GM18909 (cell line): Measurements from ENCODE around the gene TGFBR3L.
"Not testable (repeated sequence)": the region's sequence is repeated elsewhere in the genome, so short reads cannot be mapped to it uniquely, and the experiment has no call there.

Source experiments
- ATAC-seq: cut with Tn5 transposase; IDR thresholded peaks from one replicate; pipeline ENCODE4 v1.9.1; 2021; ENCODE audit warnings: mild to moderate bottlenecking; ENCODE audit not compliant: unreplicated experiment, poor library complexity

The TGFBR3L gene

GRCh38 chr19:7944177-7944761 is 29.6 kb downstream of the TGFBR3L start:
- peak; percentile 29 for ATAC-seq

- no peak for ATAC-seq
Measured at GRCh38 chr19:7947939-7948338, 33.3 kb downstream of the TGFBR3L start.

DNA sequence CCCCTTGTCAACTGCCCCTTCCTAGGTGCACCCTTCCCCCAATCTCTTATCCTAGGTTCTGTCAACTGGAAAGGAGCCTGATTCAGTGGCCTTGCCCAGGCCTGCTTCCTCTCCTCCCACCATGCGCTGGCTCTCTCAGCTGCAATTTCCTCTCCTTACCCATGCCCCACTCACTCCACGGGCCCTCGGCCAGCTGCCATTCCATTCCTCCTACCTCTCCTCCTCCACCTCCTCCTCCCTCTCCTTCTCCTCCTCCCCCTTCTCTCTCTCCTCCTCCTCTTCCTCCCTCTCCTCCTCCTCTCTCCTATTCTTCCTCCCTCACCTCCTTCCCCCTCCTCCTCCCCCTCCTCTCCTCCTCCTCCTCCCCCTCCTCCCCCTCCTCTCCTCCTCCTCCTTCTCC is 38.4 kb downstream of the TGFBR3L start:
- ATAC-seq, result no peak

GRCh38 chr19:7953576-7953975 is 38.9 kb downstream of the TGFBR3L start:
- ATAC-seq, result no peak

GRCh38 chr19:7955696-7956095 is 41.1 kb downstream of the TGFBR3L start:
- no peak for ATAC-seq

GRCh38 chr19:7959211-7959610 is 44.6 kb downstream of the TGFBR3L start:
- ATAC-seq, result no peak

DNA sequence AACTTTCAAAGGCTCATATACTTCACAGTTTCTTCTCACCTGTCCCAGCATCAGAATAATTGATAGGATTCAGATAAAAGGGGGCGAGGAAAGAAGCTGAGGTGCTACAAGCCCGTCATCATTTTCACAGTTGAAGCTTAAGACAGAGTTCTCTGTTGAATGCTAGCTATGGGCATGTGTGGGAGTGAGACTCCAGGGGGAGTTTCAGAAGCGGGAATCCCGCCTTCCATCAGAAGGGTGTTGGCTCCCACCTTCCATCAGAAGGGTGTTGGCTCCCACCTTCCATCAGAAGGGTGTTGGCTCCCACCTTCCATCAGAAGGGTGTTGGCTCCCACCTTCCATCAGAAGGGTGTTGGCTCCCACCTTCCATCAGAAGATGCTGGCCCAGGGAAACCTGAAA is 46.5 kb downstream of the TGFBR3L start:
- not testable (repeated sequence) for ATAC-seq

GRCh38 chr19:7961920-7962626 is 47.4 kb downstream of the TGFBR3L start:
- ATAC-seq, result no peak

DNA sequence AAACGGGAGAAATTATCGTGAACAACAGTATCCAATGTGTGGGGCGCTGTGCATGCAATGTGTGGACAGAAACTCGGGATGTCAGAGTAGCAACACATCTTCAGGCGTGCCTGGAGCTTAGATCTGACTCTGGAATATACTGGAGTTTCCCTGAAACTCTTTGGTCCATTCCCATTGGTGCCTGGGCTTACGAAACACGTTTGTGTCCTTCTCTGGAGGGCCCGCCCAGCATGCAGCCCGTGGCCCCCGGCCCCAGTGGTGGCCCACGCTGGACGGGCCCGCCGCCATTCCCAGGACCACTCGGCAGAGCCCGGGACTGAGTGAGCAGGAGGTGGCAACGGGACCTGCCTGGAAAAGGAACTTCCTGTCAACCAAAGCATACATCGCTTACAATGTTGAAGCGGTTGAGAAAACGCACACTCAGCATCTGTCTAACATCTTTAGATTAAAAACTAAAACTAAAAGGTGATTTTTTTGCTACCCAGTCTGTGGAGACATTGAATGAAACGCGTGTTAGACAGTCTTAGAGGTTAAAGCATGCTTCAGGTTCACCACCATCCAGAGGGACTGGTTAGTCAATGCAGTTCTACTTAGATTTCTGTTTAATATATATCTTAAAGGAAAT is 48.1 kb downstream of the TGFBR3L start:
- ATAC-seq, result no peak

GRCh38 chr19:7963566-7963965 is 48.9 kb downstream of the TGFBR3L start:
- no peak for ATAC-seq

- no peak for ATAC-seq
Measured at GRCh38 chr19:7965259-7965841, 50.7 kb downstream of the TGFBR3L start.

GRCh38 chr19:7965921-7966665 is 51.5 kb downstream of the TGFBR3L start:
- ATAC-seq, result no peak

DNA sequence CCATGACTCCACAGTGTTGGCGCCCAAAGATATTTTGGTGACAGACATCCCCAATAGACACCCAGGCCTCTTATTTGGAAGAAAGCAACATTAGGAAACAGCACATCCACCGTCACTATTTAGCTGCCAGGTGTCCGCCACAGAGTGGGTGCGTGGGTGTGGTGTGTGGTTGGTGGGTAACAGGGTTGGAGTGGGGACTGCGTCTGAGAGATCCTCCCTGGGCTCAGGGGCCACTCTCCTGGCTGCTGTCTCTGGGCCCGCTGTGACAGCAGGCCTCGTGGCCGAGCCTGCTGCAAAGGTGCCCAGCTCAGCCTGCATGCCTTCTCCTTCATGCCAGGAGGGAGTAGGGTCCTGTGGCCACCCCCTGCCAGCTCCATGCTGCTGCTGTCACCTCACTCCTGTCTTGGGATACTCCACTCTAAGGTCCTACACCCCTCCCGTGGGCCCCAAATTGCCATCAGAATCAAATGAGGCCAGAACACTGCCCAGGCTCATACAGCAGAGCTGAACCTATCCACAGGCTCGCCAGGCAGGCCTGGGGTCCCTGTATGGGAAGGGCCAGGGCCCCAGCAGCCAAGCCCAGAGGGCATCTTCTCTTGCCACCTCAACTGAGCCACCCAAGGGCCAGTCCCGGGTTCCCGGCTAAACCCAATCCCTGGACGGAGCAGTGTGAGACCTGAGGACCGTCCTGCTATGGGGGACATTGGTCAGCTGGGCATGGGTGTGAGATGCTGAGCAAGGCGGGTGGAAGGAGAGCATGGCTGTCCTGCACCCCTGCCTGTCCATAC is 53.6 kb downstream of the TGFBR3L start:
- ATAC-seq, result no peak
